ENCODE measurements around the gene LIN28A.

Gene LIN28A

GRCh38 chr1:26474818-26475217, 64.2 kb downstream of the LIN28A start:
- H3K27me3 ChIP-seq (ENCODE audit: insufficient read depth, low read length, poor library complexity): no peaks in the 10 kb centered on the region
- ATAC-seq (ENCODE audit: insufficient read depth, low read depth) (no peak), DNase-seq (no peak)
- peaks cover 57% of the 10 kb centered on the region for H3K36me3 ChIP-seq (ENCODE audit: insufficient read depth, low read length)
- no peak overlapping the region for H3K27ac ChIP-seq (ENCODE audit: low read length)
- peak overlapping the region; percentile 73 for H3K4me2 ChIP-seq (ENCODE audit: insufficient read depth, low read length)
- peak overlapping the region in 1 of 2 experiments; percentile 65; a peak in 2 of 4 replicates for H3K4me3 ChIP-seq (ENCODE audit: low read depth in 1 of 2, low read length in 2 of 2)
- H3K9ac ChIP-seq (ENCODE audit: low read depth, low read length): peak overlapping the region; percentile 100; the same call in 1 of the 2 replicates
- peaks cover 44% of the 10 kb centered on the region for H3K79me2 ChIP-seq (ENCODE audit: insufficient read depth, low read length)
- H3K4me1 ChIP-seq (ENCODE audit: insufficient read depth, low read length): peaks cover 42% of the 10 kb centered on the region
- no peak for TF ChIP-seq EZH2 (IDR thresholded peaks at IDR 0.05; ENCODE audit: borderline replicate concordance, low read depth, low read length, severe bottlenecking)
- TF ChIP-seq CTCF (IDR thresholded peaks at IDR 0.05; ENCODE audit: borderline replicate concordance, extremely low read depth, low read length, poor library complexity, severe bottlenecking): no peak
- H3K9me3 ChIP-seq (ENCODE audit: insufficient read depth, low read length, severe bottlenecking): no peaks in the 10 kb centered on the region
- H4K20me1 ChIP-seq (ENCODE audit: insufficient read depth, low read length): peaks cover 51% of the 10 kb centered on the region
- no peak overlapping the region for H2AFZ ChIP-seq (ENCODE audit: low read depth, low read length)

GRCh38 chr1:26475989-26476388, 65.4 kb downstream of the LIN28A start:
- Histone ChIP-seq H3K4me2 (ENCODE audit: insufficient read depth, low read length) (peak overlapping the region; percentile 36; the same call in 1 of the 2 replicates), H3K27me3 (ENCODE audit: insufficient read depth, low read length, poor library complexity) (no peaks in the 10 kb centered on the region), H3K9me3 (ENCODE audit: insufficient read depth, low read length, severe bottlenecking) (no peaks in the 10 kb centered on the region), H4K20me1 (ENCODE audit: insufficient read depth, low read length) (peaks cover 44% of the 10 kb centered on the region), H2AFZ (ENCODE audit: low read depth, low read length) (no peak overlapping the region), H3K79me2 (ENCODE audit: insufficient read depth, low read length) (peaks cover 36% of the 10 kb centered on the region), H3K4me1 (ENCODE audit: insufficient read depth, low read length) (peaks cover 31% of the 10 kb centered on the region), H3K36me3 (ENCODE audit: insufficient read depth, low read length) (peaks cover 55% of the 10 kb centered on the region), H3K9ac (ENCODE audit: low read depth, low read length) (no peak overlapping the region), H3K4me3 (ENCODE audit: low read depth in 1 of 2, low read length in 2 of 2) (no peak overlapping the region), H3K27ac (ENCODE audit: low read length) (no peak overlapping the region)
- ATAC-seq (ENCODE audit: insufficient read depth, low read depth): no peak
- TF ChIP-seq CTCF (IDR thresholded peaks at IDR 0.05; ENCODE audit: borderline replicate concordance, extremely low read depth, low read length, poor library complexity, severe bottlenecking): no peak
- no peak for TF ChIP-seq EZH2 (IDR thresholded peaks at IDR 0.05; ENCODE audit: borderline replicate concordance, low read depth, low read length, severe bottlenecking)
- no peak for DNase-seq

GRCh38 chr1:26476958-26477357, 66.3 kb downstream of the LIN28A start:
- no peaks in the 10 kb centered on the region for H3K9me3 ChIP-seq (ENCODE audit: insufficient read depth, low read length, severe bottlenecking)
- ATAC-seq (ENCODE audit: insufficient read depth, low read depth) (no peak), DNase-seq (no peak)
- H3K36me3 ChIP-seq (ENCODE audit: insufficient read depth, low read length): peaks cover 55% of the 10 kb centered on the region
- peaks cover 21% of the 10 kb centered on the region for H3K4me1 ChIP-seq (ENCODE audit: insufficient read depth, low read length)
- H4K20me1 ChIP-seq (ENCODE audit: insufficient read depth, low read length): peaks cover 40% of the 10 kb centered on the region
- no peaks in the 10 kb centered on the region for H3K27me3 ChIP-seq (ENCODE audit: insufficient read depth, low read length, poor library complexity)
- no peak overlapping the region for H3K9ac ChIP-seq (ENCODE audit: low read depth, low read length)
- no peak overlapping the region for H3K27ac ChIP-seq (ENCODE audit: low read length)
- H3K4me2 ChIP-seq (ENCODE audit: insufficient read depth, low read length): no peak overlapping the region
- no peak for TF ChIP-seq CTCF (IDR thresholded peaks at IDR 0.05; ENCODE audit: borderline replicate concordance, extremely low read depth, low read length, poor library complexity, severe bottlenecking)
- no peak for TF ChIP-seq EZH2 (IDR thresholded peaks at IDR 0.05; ENCODE audit: borderline replicate concordance, low read depth, low read length, severe bottlenecking)
- H3K79me2 ChIP-seq (ENCODE audit: insufficient read depth, low read length): peaks cover 27% of the 10 kb centered on the region
- H3K4me3 ChIP-seq (ENCODE audit: low read depth in 1 of 2, low read length in 2 of 2): no peak overlapping the region
- no peak overlapping the region for H2AFZ ChIP-seq (ENCODE audit: low read depth, low read length)
